Measurements from ENCODE around the gene GET4. TPM values are rescaled to one million over a fixed set of nuclear protein-coding genes. Genes with fewer than 3 reads are reported as not detected.

The GET4 gene
- polyA plus RNA-seq, 3 donors, result 20.1 to 36.8 (median 25.5) TPM

- Histone ChIP-seq H3K27ac (ENCODE audit: low read depth in 1 of 2, low read length in 2 of 2) (no peak overlapping the region), H2AFZ (ENCODE audit: insufficient read depth, low read depth, low read length, poor library complexity, severe bottlenecking) (no peak overlapping the region), H3K27me3 (ENCODE audit: control insufficient read depth in 2 of 2, insufficient read depth in 2 of 2, low read length in 2 of 2) (no peaks in the 10 kb centered on the region), H4K20me1 (ENCODE audit: insufficient read depth, low read length) (peaks cover 79% of the 10 kb centered on the region), H3K36me3 (replicated peaks in 1 of 2; ENCODE audit: control insufficient read depth in 1 of 2, insufficient read depth in 2 of 2, low read length in 2 of 2) (peaks cover 23 to 27% of the 10 kb centered on the region in 2 donors), H3K9ac (ENCODE audit: insufficient read depth, low read length, poor library complexity, severe bottlenecking) (no peak overlapping the region), H3K4me2 (replicated peaks; ENCODE audit: extremely low read depth, low read length, poor library complexity, severe bottlenecking) (no peak overlapping the region), H3K9me3 (replicated peaks in 1 of 2; ENCODE audit: control insufficient read depth in 1 of 2, insufficient read depth in 1 of 2, low read length in 2 of 2) (no peaks in the 10 kb centered on the region), H3K4me3 (replicated peaks in 1 of 3; ENCODE audit: low read depth in 2 of 3, low read length in 3 of 3) (no peak overlapping the region), H3K4me1 (ENCODE audit: control insufficient read depth in 1 of 2, insufficient read depth in 2 of 2, low read length in 2 of 2) (peaks cover 28 to 32% of the 10 kb centered on the region in 2 donors), H3K79me2 (ENCODE audit: insufficient read depth, low read length) (peaks cover 79% of the 10 kb centered on the region)
- H3K4me1 Mint-ChIP-seq, result peaks cover 42% of the 10 kb centered on the region
- peaks cover 0 to 3% (median 0%) of the 10 kb centered on the region in 7 donors for H3K9me3 Mint-ChIP-seq
- H3K27ac Mint-ChIP-seq, result peak overlapping the region in 1 of 7 donors; percentile 8
- H3K4me3 Mint-ChIP-seq, result no peak overlapping the region
- intact Hi-C loops (cut with micrococcal nuclease), result no loop called here
- DNase-seq, result no peak
- peaks cover 0 to 4% (median 1%) of the 10 kb centered on the region in 3 donors for H3K27me3 Mint-ChIP-seq (ENCODE audit: low read depth in 3 of 3)
- peaks cover 24 to 48% of the 10 kb centered on the region in 2 donors for H3K36me3 Mint-ChIP-seq
- 96% methylated on average over 26 of the region's 30 CpGs for WGBS (ENCODE audit: insufficient coverage)
- no peak for TF ChIP-seq CTCF (IDR thresholded peaks at IDR 0.05)
These were observed 69.4 kb downstream of the GET4 start for GRCh38 chr7:945556-946255.

Other genes with a start within 250 kb of the GET4 start
- 1 to 10 TPM; 1.2 to 9.6 (median 2.0) TPM for gene DNAAF5, start 149.9 kb upstream of the GET4 start, polyA plus RNA-seq
- 1 to 10 TPM in 2 of 3 donors, under 1 TPM in 1; 0.94 to 2.1 (median 1.1) TPM for gene PRKAR1B, start 149.3 kb upstream of the GET4 start, polyA plus RNA-seq
- 100 to 1,000 TPM in 1 of 3 donors, 10 to 100 TPM in 2; 44.2 to 154 (median 51.5) TPM for gene SUN1, start 44.1 kb upstream of the GET4 start, polyA plus RNA-seq
- 100 to 1,000 TPM in 1 of 3 donors, 10 to 100 TPM in 2; 49.1 to 117 (median 72.2) TPM for gene ADAP1, start 78.1 kb downstream of the GET4 start, polyA plus RNA-seq
- gene COX19, start 99.0 kb downstream of the GET4 start, polyA plus RNA-seq, result 10 to 100 TPM in 1 of 3 donors, 1 to 10 TPM in 2; 7.4 to 15.0 (median 7.6) TPM
- not detected for gene CYP2W1, start 106.6 kb downstream of the GET4 start, polyA plus RNA-seq
- gene GPR146, start 168.0 kb downstream of the GET4 start, polyA plus RNA-seq, result under 1 TPM; 0.48 to 0.92 (median 0.48) TPM
- 1 to 10 TPM in 2 of 3 donors, under 1 TPM in 1; 0.35 to 10.0 (median 4.1) TPM for gene GPER1, start 211.6 kb downstream of the GET4 start, polyA plus RNA-seq